Measurements from ENCODE around the gene ANKH.

DNA sequence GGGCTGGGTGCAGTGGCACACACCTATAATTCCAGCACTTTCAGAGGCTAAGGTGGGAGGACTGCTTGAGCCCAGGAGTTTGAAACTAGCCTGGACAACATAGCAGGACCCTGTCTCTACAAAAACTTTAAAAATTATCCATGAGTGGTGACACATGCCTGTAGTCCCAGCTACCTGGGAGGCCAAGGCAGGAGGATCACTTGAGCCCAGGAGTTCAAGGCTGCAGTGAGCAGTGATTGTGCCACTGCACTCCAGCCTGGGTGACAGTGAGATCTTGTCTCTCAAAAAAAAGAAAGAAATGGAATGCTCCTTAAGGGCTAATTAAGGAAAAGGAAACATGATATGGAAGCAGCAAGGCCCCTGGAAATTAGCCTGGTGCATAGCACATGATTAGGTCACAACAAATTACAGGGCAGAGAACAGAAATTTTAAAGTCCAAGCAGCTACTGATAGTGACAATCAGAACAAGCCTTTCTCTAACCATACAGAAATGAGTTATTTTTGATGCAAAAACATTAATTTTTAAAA lies 19.5 kb downstream of the ANKH start:
- TF ChIP-seq CTCF (IDR thresholded peaks at IDR 0.05 in 2 of 3, conservative IDR thresholded peaks at IDR 0.05 in 1 of 3; ENCODE audit: borderline replicate concordance in 1 of 3, insufficient read depth in 1 of 3, low read depth in 2 of 3, low read length in 2 of 3) (no peak), SP1 (IDR thresholded peaks at IDR 0.05; ENCODE audit: low read depth) (no peak), ZNF274 (IDR thresholded peaks at IDR 0.05; ENCODE audit: low read depth, low read length) (no peak), POLR2AphosphoS5 (IDR thresholded peaks at IDR 0.05; ENCODE audit: low read depth, low read length) (no peak)
